ENCODE measurements around the gene RGMA. TPM values are rescaled to one million over a fixed set of nuclear protein-coding genes. Genes with fewer than 3 reads are reported as not detected.

RGMA gene
- total RNA-seq, 2 experiments from 2014 or later, result not detected

- no TSS peak for BruUV-seq (replicated peaks)
- Histone ChIP-seq H3K4me3 (ENCODE audit: low read depth, low read length, poor library complexity, severe bottlenecking) (no peak overlapping the region), H3K36me3 (ENCODE audit: insufficient read depth, low read length) (no peaks in the 10 kb centered on the region), H4K20me1 (ENCODE audit: insufficient read depth, low read length) (no peaks in the 10 kb centered on the region), H3K27ac (ENCODE audit: low read depth, low read length, poor library complexity, severe bottlenecking) (no peak overlapping the region), H3K9me2 (ENCODE audit: insufficient read depth, low read length) (no peaks in the 10 kb centered on the region), H3K4me1 (ENCODE audit: insufficient read depth, low read length, poor library complexity, severe bottlenecking) (no peaks in the 10 kb centered on the region), H3K79me2 (ENCODE audit: insufficient read depth, low read depth, low read length) (no peaks in the 10 kb centered on the region), H3K9me3 (ENCODE audit: low read length) (no peaks in the 10 kb centered on the region), H3K4me2 (ENCODE audit: low read length) (no peak overlapping the region), H2AFZ (ENCODE audit: low read length) (no peak overlapping the region)
- POLR2A ChIA-PET, result interaction anchor here (1.3 kb wide), 1 partner anchor 49 kb away, joined by 3 read pairs; no protein-coding TSS in a partner anchor
- no peak for DNase-seq (ENCODE audit: low spot score)
- CTCF ChIA-PET (ENCODE audit: unreplicated experiment), result no interaction called here
- TF ChIP-seq EZH2phosphoT487 (IDR thresholded peaks at IDR 0.05; ENCODE audit: borderline replicate concordance, low read depth, low read length) (no peak), CTCF (conservative IDR thresholded peaks at IDR 0.05; ENCODE audit: low read length) (no peak)
- intact Hi-C loops (cut with micrococcal nuclease; ENCODE audit: unreplicated experiment), result no loop called here
Measured at GRCh38 chr15:93103823-93104222, 14.8 kb upstream of the RGMA start.

GRCh38 chr15:93102211-93102610 lies 13.2 kb upstream of the RGMA start:
- Histone ChIP-seq H3K9me2 (ENCODE audit: insufficient read depth, low read length) (no peaks in the 10 kb centered on the region), H3K4me2 (ENCODE audit: low read length) (no peak overlapping the region), H2AFZ (ENCODE audit: low read length) (no peak overlapping the region), H3K4me3 (ENCODE audit: low read depth, low read length, poor library complexity, severe bottlenecking) (no peak overlapping the region), H3K9me3 (ENCODE audit: low read length) (no peaks in the 10 kb centered on the region), H3K79me2 (ENCODE audit: insufficient read depth, low read depth, low read length) (no peaks in the 10 kb centered on the region), H4K20me1 (ENCODE audit: insufficient read depth, low read length) (no peaks in the 10 kb centered on the region), H3K27ac (ENCODE audit: low read depth, low read length, poor library complexity, severe bottlenecking) (no peak overlapping the region), H3K4me1 (ENCODE audit: insufficient read depth, low read length, poor library complexity, severe bottlenecking) (no peaks in the 10 kb centered on the region), H3K36me3 (ENCODE audit: insufficient read depth, low read length) (no peaks in the 10 kb centered on the region)
- no peak for DNase-seq (ENCODE audit: low spot score)
- intact Hi-C loops (cut with micrococcal nuclease; ENCODE audit: unreplicated experiment), result no loop called here
- POLR2A ChIA-PET, result interaction anchor here (0.6 kb wide), 2 partner anchors 44 to 69 kb away, joined by 3 read pairs; no protein-coding TSS in a partner anchor
- BruUV-seq (replicated peaks), result no TSS peak
- TF ChIP-seq CTCF (conservative IDR thresholded peaks at IDR 0.05; ENCODE audit: low read length) (no peak), EZH2phosphoT487 (IDR thresholded peaks at IDR 0.05; ENCODE audit: borderline replicate concordance, low read depth, low read length) (no peak)
- CTCF ChIA-PET (ENCODE audit: unreplicated experiment), result no interaction called here

GRCh38 chr15:93093765-93094164 lies 4.8 kb upstream of the RGMA start:
- Histone ChIP-seq H3K27ac (ENCODE audit: low read depth, low read length, poor library complexity, severe bottlenecking) (no peak overlapping the region), H4K20me1 (ENCODE audit: insufficient read depth, low read length) (no peaks in the 10 kb centered on the region), H3K9me2 (ENCODE audit: insufficient read depth, low read length) (no peaks in the 10 kb centered on the region), H3K79me2 (ENCODE audit: insufficient read depth, low read depth, low read length) (no peaks in the 10 kb centered on the region), H3K4me2 (ENCODE audit: low read length) (no peak overlapping the region), H3K9me3 (ENCODE audit: low read length) (no peaks in the 10 kb centered on the region), H3K4me3 (ENCODE audit: low read depth, low read length, poor library complexity, severe bottlenecking) (no peak overlapping the region), H2AFZ (ENCODE audit: low read length) (no peak overlapping the region), H3K36me3 (ENCODE audit: insufficient read depth, low read length) (no peaks in the 10 kb centered on the region), H3K4me1 (ENCODE audit: insufficient read depth, low read length, poor library complexity, severe bottlenecking) (no peaks in the 10 kb centered on the region)
- ChIA-PET POLR2A (no interaction called here), CTCF (ENCODE audit: unreplicated experiment) (no interaction called here)
- TF ChIP-seq EZH2phosphoT487 (IDR thresholded peaks at IDR 0.05; ENCODE audit: borderline replicate concordance, low read depth, low read length) (no peak), CTCF (conservative IDR thresholded peaks at IDR 0.05; ENCODE audit: low read length) (no peak)
- no TSS peak for BruUV-seq (replicated peaks)
- DNase-seq (ENCODE audit: low spot score), result no peak
- intact Hi-C loops (cut with micrococcal nuclease; ENCODE audit: unreplicated experiment), result no loop called here

Measured in OCI-LY7 (cell line).